GM20000 (cell line): Measurements from ENCODE around the gene PPDPF.

Experiments used
- DNase-seq: peaks from one replicate; pipeline ENCODE4 v3.0.0; 2012; ENCODE audit warnings: low spot score
- CTCF ChIP-seq: IDR thresholded peaks from 2 replicates; pipeline ENCODE4 v1.5.1; 2012; ENCODE audit warnings: mild to moderate bottlenecking, control low read depth; ENCODE audit errors: extremely low read depth, missing control alignments

Gene PPDPF

GRCh38 chr20:63520934-63521601, 503 bp downstream of the PPDPF start:
- DNase-seq, result peak; percentile 92
- no peak for TF ChIP-seq CTCF

- TF ChIP-seq CTCF, result no peak
- no peak for DNase-seq
Observed at GRCh38 chr20:63521602-63522001, 1.0 kb downstream of the PPDPF start.

- DNase-seq, result no peak
- TF ChIP-seq CTCF, result no peak
Observed at GRCh38 chr20:63522091-63522868, 1.7 kb downstream of the PPDPF start.

GRCh38 chr20:63522981-63523611, 2.5 kb downstream of the PPDPF start:
- DNase-seq, result no peak
- TF ChIP-seq CTCF, result no peak

GRCh38 chr20:63525185-63525584, 4.6 kb downstream of the PPDPF start:
- TF ChIP-seq CTCF, result no peak
- no peak for DNase-seq

- no peak for TF ChIP-seq CTCF
- no peak for DNase-seq
Observed at GRCh38 chr20:63525971-63526370, 5.4 kb downstream of the PPDPF start.

GRCh38 chr20:63527184-63527583, 6.6 kb downstream of the PPDPF start:
- DNase-seq, result no peak
- TF ChIP-seq CTCF, result no peak
